Stimulated activated memory B cell treated with anti-CD40 and anti-IgM and Interleukin-4, amounts not matched to agents 10 μg/mL and 1 μg/mL and 100 μg/mL, for 72 hours (primary cell): ENCODE measurements around the gene GRAMD2A.

Experiments used
- ATAC-seq: fragments of 150-1000 bp; cut with Tn5 transposase; 2 replicates; pipeline ENCODE4 v1.10.0; 2021
- H3K27ac Mint-ChIP-seq: one replicate; pipeline ENCODE4 v1.8.0; 2022; ENCODE audit warnings: mild to moderate bottlenecking, mixed read lengths
- H3K27me3 Mint-ChIP-seq: one replicate; pipeline ENCODE4 v1.8.0; 2022; ENCODE audit warnings: mixed read lengths
- H3K36me3 Mint-ChIP-seq: one replicate; pipeline ENCODE4 v1.8.0; 2022; ENCODE audit warnings: mixed read lengths
- H3K4me1 Mint-ChIP-seq: one replicate; pipeline ENCODE4 v1.8.0; 2022; ENCODE audit warnings: mixed read lengths
- H3K4me3 Mint-ChIP-seq: one replicate; pipeline ENCODE4 v1.8.0; 2022; ENCODE audit warnings: mild to moderate bottlenecking, moderate library complexity, mixed read lengths
- H3K9me3 Mint-ChIP-seq: one replicate; pipeline ENCODE4 v1.8.0; 2022; ENCODE audit warnings: mixed read lengths

The GRAMD2A gene

GRCh38 chr15:72153269-72154000 is 44.2 kb downstream of the GRAMD2A start:
- H3K4me1 Mint-ChIP-seq = peaks cover 7% of the 10 kb centered on the region
- H3K27me3 Mint-ChIP-seq = no peaks in the 10 kb centered on the region
- no peaks in the 10 kb centered on the region for H3K9me3 Mint-ChIP-seq
- H3K27ac Mint-ChIP-seq = no peak overlapping the region
- no peak overlapping the region for H3K4me3 Mint-ChIP-seq
- no peak for ATAC-seq
- no peaks in the 10 kb centered on the region for H3K36me3 Mint-ChIP-seq

- Mint-ChIP-seq H3K4me3 (no peak overlapping the region), H3K4me1 (no peaks in the 10 kb centered on the region), H3K27me3 (no peaks in the 10 kb centered on the region), H3K36me3 (no peaks in the 10 kb centered on the region), H3K9me3 (no peaks in the 10 kb centered on the region), H3K27ac (no peak overlapping the region)
- ATAC-seq = no peak
These were observed 50.2 kb downstream of the GRAMD2A start for GRCh38 chr15:72147418-72147817.

- no peaks in the 10 kb centered on the region for H3K9me3 Mint-ChIP-seq
- no peak overlapping the region for H3K4me3 Mint-ChIP-seq
- no peak overlapping the region for H3K27ac Mint-ChIP-seq
- H3K4me1 Mint-ChIP-seq = no peaks in the 10 kb centered on the region
- no peaks in the 10 kb centered on the region for H3K27me3 Mint-ChIP-seq
- H3K36me3 Mint-ChIP-seq = no peaks in the 10 kb centered on the region
- no peak for ATAC-seq
These were observed 50.7 kb downstream of the GRAMD2A start for GRCh38 chr15:72146934-72147333.

DNA sequence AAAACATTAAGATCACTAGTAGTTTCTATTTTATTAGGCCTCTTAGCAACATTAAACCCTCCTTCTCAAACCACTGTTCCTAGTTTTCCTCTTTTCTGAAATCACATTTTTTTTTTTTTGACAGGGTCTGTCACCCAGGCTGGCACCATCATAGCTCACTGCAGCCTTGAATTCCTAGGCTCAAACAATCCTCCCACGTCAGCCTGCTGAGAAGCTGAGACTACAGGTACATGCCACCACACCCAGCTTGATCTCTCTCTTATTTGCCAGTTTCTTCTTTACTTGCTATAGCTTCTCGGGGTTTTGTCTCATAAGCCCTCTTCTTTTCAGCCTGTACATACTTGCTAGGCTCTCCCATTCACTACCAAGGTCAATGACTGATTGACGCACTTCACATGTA is 51.4 kb downstream of the GRAMD2A start:
- no peak overlapping the region for H3K4me3 Mint-ChIP-seq
- peak overlapping the region; percentile 27 for H3K27ac Mint-ChIP-seq
- no peaks in the 10 kb centered on the region for H3K27me3 Mint-ChIP-seq
- no peaks in the 10 kb centered on the region for H3K9me3 Mint-ChIP-seq
- peaks cover 6% of the 10 kb centered on the region for H3K4me1 Mint-ChIP-seq
- no peak for ATAC-seq
- no peaks in the 10 kb centered on the region for H3K36me3 Mint-ChIP-seq

DNA sequence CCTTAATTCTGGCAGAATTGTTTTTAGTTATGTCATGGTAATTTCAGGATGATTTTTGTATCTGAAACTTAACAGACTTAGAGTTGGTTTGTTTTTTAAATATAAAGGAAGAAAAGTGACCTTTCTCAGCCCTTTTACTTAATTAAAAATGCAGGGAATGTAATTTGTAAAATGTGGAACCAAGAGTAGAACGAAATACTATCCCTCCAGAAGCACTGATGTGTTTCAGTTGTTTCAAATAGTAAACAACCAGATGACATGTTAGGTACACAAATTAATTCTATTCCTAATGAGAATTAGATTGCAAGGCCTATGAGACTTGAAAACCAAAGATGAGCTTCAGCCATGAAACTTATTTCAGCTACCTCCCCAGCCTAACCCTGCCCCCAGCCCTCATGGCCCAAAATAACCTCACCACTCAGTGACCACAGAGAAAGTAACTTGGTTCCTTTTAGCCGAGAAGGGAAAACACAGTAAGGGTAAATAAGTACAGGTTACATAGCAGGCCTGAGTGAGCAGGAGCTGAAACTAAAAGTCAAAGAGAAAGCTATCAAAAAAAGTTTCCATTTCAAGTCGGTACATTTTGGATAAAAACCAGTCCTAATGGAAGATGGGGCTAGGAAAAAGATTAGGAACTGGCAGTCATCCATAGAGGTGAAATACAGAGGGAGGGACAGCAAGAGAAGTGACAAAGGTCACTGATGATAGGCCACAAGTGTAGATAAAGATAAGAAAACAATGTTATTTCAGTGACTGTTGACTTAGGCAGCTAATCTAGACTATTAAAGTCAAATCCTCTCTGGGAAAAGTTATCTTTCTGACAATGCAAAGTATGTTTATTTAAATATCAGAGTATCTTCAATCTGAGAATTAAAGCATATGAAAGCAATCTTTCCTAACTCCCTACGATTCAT is 56.2 kb downstream of the GRAMD2A start:
- peak; percentile 100 for ATAC-seq
- peaks cover 15% of the 10 kb centered on the region for H3K4me1 Mint-ChIP-seq
- no peaks in the 10 kb centered on the region for H3K9me3 Mint-ChIP-seq
- no peaks in the 10 kb centered on the region for H3K36me3 Mint-ChIP-seq
- H3K27ac Mint-ChIP-seq = peak overlapping the region; percentile 86
- H3K27me3 Mint-ChIP-seq = no peaks in the 10 kb centered on the region
- peak overlapping the region; percentile 49 for H3K4me3 Mint-ChIP-seq

DNA sequence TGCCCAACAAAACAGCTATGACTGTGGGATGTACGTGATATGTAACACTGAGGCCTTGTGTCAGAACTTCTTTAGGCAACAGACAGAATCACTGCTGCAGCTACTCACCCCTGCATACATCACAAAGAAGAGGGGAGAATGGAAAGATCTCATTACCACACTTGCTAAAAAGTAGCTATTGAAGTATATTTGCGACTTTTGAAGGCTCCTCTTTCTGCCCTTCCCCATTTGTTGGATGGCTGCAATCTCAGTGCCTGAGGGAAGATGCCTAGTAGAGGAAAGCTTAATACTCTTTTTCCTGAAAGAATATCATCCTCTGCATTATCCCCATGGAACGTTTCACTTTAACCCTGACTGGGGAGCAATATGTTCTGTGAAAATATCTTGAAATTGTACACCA is 57.5 kb downstream of the GRAMD2A start:
- no peak for ATAC-seq
- Mint-ChIP-seq H3K9me3 (no peaks in the 10 kb centered on the region), H3K36me3 (no peaks in the 10 kb centered on the region)

DNA sequence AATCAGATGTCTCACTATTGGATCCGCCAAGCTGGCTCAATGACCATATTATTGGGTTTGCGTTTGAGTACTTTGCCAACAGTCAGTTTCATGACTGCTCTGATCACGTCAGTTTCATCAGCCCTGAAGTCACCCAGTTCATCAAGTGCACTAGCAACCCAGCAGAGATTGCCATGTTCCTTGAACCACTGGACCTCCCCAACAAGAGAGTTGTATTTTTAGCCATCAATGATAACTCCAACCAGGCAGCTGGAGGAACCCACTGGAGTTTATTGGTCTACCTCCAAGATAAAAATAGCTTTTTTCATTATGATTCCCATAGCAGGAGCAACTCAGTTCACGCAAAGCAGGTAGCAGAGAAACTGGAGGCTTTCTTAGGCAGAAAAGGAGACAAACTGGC is 57.9 kb downstream of the GRAMD2A start:
- no peak for ATAC-seq
- no peak overlapping the region for H3K27ac Mint-ChIP-seq
- H3K27me3 Mint-ChIP-seq = no peaks in the 10 kb centered on the region
- no peak overlapping the region for H3K4me3 Mint-ChIP-seq
- no peaks in the 10 kb centered on the region for H3K9me3 Mint-ChIP-seq
- peaks cover 15% of the 10 kb centered on the region for H3K4me1 Mint-ChIP-seq
- H3K36me3 Mint-ChIP-seq = no peaks in the 10 kb centered on the region

More for the DNA sequence above, 57.5 kb downstream of the GRAMD2A start:
- no peaks in the 10 kb centered on the region for H3K27me3 Mint-ChIP-seq
- peaks cover 15% of the 10 kb centered on the region for H3K4me1 Mint-ChIP-seq
- peak overlapping the region; percentile 86 for H3K27ac Mint-ChIP-seq
- H3K4me3 Mint-ChIP-seq = no peak overlapping the region

DNA sequence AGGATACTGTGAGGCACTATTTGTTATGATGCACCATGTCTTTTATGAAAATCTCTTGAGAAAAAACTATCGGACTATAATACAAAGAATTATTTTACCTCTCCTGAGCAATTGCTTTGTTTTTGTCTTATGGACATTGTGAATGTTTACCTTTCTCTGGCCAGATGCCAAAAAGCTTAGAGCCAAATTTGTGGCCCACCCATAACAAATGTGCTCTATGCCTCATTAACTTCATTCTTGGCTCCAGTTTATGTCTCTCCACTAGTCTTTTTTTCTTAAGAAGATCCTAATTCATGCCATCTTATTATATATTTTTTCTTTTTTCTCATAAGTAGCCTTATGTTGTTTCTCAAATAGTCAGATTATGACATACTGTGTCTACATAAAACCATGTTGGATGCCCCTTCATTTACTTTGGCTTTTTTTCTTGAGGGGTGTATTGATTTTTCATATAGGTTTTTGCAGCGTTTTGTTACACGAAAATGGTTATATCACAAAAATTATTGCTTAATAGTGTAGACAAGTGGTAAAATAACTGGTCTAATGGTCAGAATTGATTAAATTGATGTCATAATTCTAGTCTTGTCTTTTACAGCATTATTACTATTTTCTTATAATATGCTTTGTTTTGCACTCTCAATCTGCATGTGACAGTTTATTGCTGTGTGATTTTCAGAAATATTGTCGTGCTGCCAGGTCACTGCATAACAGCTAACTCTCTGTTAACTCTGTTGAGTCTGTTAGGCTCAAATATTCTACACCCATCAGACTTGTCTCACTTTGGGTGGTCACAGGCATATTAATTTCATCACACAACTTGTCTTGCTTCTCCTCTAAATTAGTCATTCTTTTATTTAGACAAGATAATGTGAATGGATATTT is 61.2 kb downstream of the GRAMD2A start:
- ATAC-seq = no peak
- Mint-ChIP-seq H3K27me3 (no peaks in the 10 kb centered on the region), H3K9me3 (no peaks in the 10 kb centered on the region), H3K36me3 (no peaks in the 10 kb centered on the region), H3K4me1 (peaks cover 20% of the 10 kb centered on the region), H3K4me3 (no peak overlapping the region), H3K27ac (no peak overlapping the region)

GRCh38 chr15:72135719-72136118 is 61.9 kb downstream of the GRAMD2A start:
- no peaks in the 10 kb centered on the region for H3K27me3 Mint-ChIP-seq
- H3K4me1 Mint-ChIP-seq = peaks cover 13% of the 10 kb centered on the region
- ATAC-seq = no peak
- no peak overlapping the region for H3K4me3 Mint-ChIP-seq
- no peaks in the 10 kb centered on the region for H3K9me3 Mint-ChIP-seq
- no peaks in the 10 kb centered on the region for H3K36me3 Mint-ChIP-seq
- H3K27ac Mint-ChIP-seq = no peak overlapping the region

GRCh38 chr15:72133211-72133610 is 64.4 kb downstream of the GRAMD2A start:
- no peak for ATAC-seq
- no peaks in the 10 kb centered on the region for H3K9me3 Mint-ChIP-seq
- H3K27me3 Mint-ChIP-seq = no peaks in the 10 kb centered on the region
- H3K4me1 Mint-ChIP-seq = peaks cover 9% of the 10 kb centered on the region
- no peak overlapping the region for H3K27ac Mint-ChIP-seq
- no peaks in the 10 kb centered on the region for H3K36me3 Mint-ChIP-seq
- no peak overlapping the region for H3K4me3 Mint-ChIP-seq

- H3K36me3 Mint-ChIP-seq = no peaks in the 10 kb centered on the region
These were observed 65.7 kb downstream of the GRAMD2A start for GRCh38 chr15:72131922-72132321.

DNA sequence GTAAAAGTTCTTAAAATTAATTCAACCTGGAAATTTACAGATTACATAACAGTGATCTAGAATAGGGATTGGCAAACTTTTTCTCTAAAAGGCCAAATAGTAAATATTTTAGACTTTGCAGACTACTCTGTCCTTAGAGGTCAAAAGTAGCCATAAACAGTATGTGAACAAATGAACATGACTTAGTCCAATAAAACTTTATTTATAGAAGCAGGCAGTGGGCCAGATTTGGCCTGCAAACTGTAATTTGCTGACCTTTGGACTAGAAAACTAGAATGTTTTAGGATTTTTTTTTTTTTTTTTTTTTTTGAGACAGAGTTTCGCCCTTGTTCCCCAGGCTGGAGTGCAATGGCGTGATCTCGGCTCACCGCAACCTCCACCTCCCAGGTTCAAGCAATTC is 67.3 kb downstream of the GRAMD2A start:
- H3K36me3 Mint-ChIP-seq = no peaks in the 10 kb centered on the region

More at GRCh38 chr15:72131922-72132321, 65.7 kb downstream of the GRAMD2A start:
- Mint-ChIP-seq H3K4me3 (no peak overlapping the region), H3K9me3 (no peaks in the 10 kb centered on the region), H3K27ac (peak overlapping the region; percentile 39), H3K27me3 (no peaks in the 10 kb centered on the region), H3K4me1 (peaks cover 9% of the 10 kb centered on the region)
- no peak for ATAC-seq

GRCh38 chr15:72128359-72128758 is 69.2 kb downstream of the GRAMD2A start:
- Mint-ChIP-seq H3K4me1 (peaks cover 9% of the 10 kb centered on the region), H3K36me3 (no peaks in the 10 kb centered on the region), H3K9me3 (no peaks in the 10 kb centered on the region), H3K27ac (no peak overlapping the region), H3K27me3 (no peaks in the 10 kb centered on the region), H3K4me3 (no peak overlapping the region)
- no peak for ATAC-seq

More for the DNA sequence above, 67.3 kb downstream of the GRAMD2A start:
- H3K4me3 Mint-ChIP-seq = no peak overlapping the region
- H3K4me1 Mint-ChIP-seq = peaks cover 9% of the 10 kb centered on the region
- no peak for ATAC-seq
- no peaks in the 10 kb centered on the region for H3K9me3 Mint-ChIP-seq
- no peak overlapping the region for H3K27ac Mint-ChIP-seq
- H3K27me3 Mint-ChIP-seq = no peaks in the 10 kb centered on the region

DNA sequence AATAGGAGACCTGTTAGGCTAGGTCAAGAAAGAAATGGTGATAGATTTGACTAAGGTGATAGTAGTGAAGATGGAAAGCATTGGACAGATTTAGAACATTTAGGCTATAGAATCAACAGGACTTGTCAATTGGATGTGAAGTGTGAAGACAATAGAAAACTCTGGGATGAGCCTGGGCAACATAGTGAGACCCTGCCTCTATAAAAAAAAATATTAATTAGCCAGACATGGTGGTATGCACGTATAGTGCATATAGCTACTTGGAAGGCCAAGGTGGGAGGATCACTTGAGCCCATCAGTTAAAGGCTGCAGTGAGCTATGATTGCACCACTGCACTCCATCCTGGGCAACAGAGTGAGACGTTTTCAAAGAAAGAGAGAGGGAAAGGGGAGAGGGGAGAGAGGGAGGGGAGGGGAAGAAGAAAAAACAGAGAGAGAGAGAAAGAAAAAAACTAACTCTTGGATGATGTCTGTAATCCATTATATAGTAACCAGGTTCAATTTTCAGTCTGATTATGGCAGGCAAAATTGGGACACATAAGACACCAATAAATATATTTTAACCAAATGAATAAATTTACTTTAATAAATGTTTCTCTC is 69.8 kb downstream of the GRAMD2A start:
- H3K4me3 Mint-ChIP-seq = no peak overlapping the region
- H3K27ac Mint-ChIP-seq = no peak overlapping the region
- H3K36me3 Mint-ChIP-seq = no peaks in the 10 kb centered on the region
- H3K4me1 Mint-ChIP-seq = peaks cover 9% of the 10 kb centered on the region
- ATAC-seq = no peak
- no peaks in the 10 kb centered on the region for H3K9me3 Mint-ChIP-seq
- H3K27me3 Mint-ChIP-seq = no peaks in the 10 kb centered on the region

DNA sequence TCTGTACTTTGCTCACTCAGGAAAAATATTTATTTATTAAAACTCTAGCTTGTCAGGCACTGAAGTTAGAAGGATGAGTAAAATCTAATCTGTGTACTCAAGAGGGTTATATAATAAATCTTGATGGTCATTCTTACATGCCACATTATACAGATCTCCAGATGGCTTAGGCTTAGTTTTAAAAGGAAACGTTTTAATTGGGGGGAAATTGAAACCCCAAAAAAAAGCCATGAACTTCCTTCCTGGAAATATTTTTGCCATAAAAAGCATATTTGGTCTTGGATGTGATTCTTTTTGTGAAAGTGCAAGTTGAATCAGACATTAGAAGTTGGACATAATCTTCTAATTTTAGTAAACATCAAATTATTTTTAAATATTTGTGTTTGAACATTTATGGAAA is 73.4 kb downstream of the GRAMD2A start:
- H3K27me3 Mint-ChIP-seq = no peaks in the 10 kb centered on the region
- H3K4me3 Mint-ChIP-seq = no peak overlapping the region
- peaks cover 7% of the 10 kb centered on the region for H3K4me1 Mint-ChIP-seq
- no peak for ATAC-seq
- H3K27ac Mint-ChIP-seq = no peak overlapping the region
- no peaks in the 10 kb centered on the region for H3K9me3 Mint-ChIP-seq
- no peaks in the 10 kb centered on the region for H3K36me3 Mint-ChIP-seq
